Keratinocyte (primary cell): ENCODE results near the gene RAB43. TPM values are rescaled to one million over a fixed set of nuclear protein-coding genes. Genes with fewer than 3 reads are reported as not detected.
A peak's percentile ranks its signal among the peaks of the same experiment; 100 is the strongest.

Experiments
- DNase-seq: peaks from one replicate; pipeline ENCODE4 v3.0.0-alpha.2; 2011; ENCODE audit warnings: low read depth, missing footprints, low spot score
- FAIRE-seq: peaks from 2 replicates; lab custom pipeline; 2011; peaks lifted over from hg19 to GRCh38; lab: Jason Lieb, UNC
- H2AFZ ChIP-seq: 2 replicates; pipeline ENCODE4 v1.6.0; 2012; ENCODE audit warnings: low read length, control low read depth, inconsistent platforms; ENCODE audit not compliant: control insufficient read depth
- H3K27ac ChIP-seq: 2 replicates; pipeline ENCODE4 v1.5.1; 2011; ENCODE audit warnings: low read length; ENCODE audit not compliant: control insufficient read depth, insufficient read depth
- H3K27me3 ChIP-seq: 3 replicates; pipeline ENCODE4 v1.6.0; 2011; ENCODE audit warnings: low read length; ENCODE audit not compliant: control insufficient read depth, insufficient read depth; ENCODE audit errors: extremely low read depth
- H3K36me3 ChIP-seq, 2 experiments: 2 replicates in 1 of 2; 3 replicates in 1 of 2; pipeline ENCODE4 v1.5.1; 2011; ENCODE audit warnings: low read length in 2 of 2, mild to moderate bottlenecking in 1 of 2; ENCODE audit not compliant: control insufficient read depth in 2 of 2, insufficient read depth in 2 of 2; ENCODE audit errors: extremely low read depth in 1 of 2
- H3K4me1 ChIP-seq: 3 replicates; pipeline ENCODE4 v1.5.1; 2011; ENCODE audit warnings: low read length; ENCODE audit not compliant: control insufficient read depth, insufficient read depth; ENCODE audit errors: extremely low read depth
- H3K4me2 ChIP-seq: 3 replicates; pipeline ENCODE4 v1.6.0; 2011; ENCODE audit warnings: low read depth, low read length; ENCODE audit not compliant: control insufficient read depth, insufficient read depth; ENCODE audit errors: extremely low read depth
- H3K4me3 ChIP-seq, 3 experiments: fragments of 200-600 bp in 1 of 3; sonication (generic) in 1 of 3; 2 replicates in 2 of 3; 3 replicates in 1 of 3; pipeline ENCODE4 v1.5.1; 2011 to 2016; ENCODE audit warnings: low read length in 3 of 3, mild to moderate bottlenecking in 3 of 3, control low read depth in 2 of 3, inconsistent platforms in 1 of 3, low read depth in 1 of 3, mixed read lengths in 1 of 3, mixed run types in 1 of 3, moderate library complexity in 1 of 3; ENCODE audit not compliant: control insufficient read depth in 2 of 3, insufficient read depth in 2 of 3; ENCODE audit errors: extremely low read depth in 1 of 3
- H3K79me2 ChIP-seq: 2 replicates; pipeline ENCODE4 v1.6.0; 2012; ENCODE audit warnings: low read length; ENCODE audit not compliant: control insufficient read depth, insufficient read depth
- H3K9ac ChIP-seq: 3 replicates; pipeline ENCODE4 v1.6.0; 2011; ENCODE audit warnings: low read length; ENCODE audit not compliant: control insufficient read depth, insufficient read depth; ENCODE audit errors: extremely low read depth
- H3K9me1 ChIP-seq: 3 replicates; pipeline ENCODE4 v1.6.0; 2011; ENCODE audit warnings: low read length; ENCODE audit not compliant: control insufficient read depth, insufficient read depth; ENCODE audit errors: extremely low read depth
- H3K9me3 ChIP-seq: 2 replicates; pipeline ENCODE4 v1.5.1; 2012; ENCODE audit warnings: low read depth, low read length; ENCODE audit not compliant: control insufficient read depth
- H4K20me1 ChIP-seq: 3 replicates; pipeline ENCODE4 v1.6.0; 2011; ENCODE audit warnings: low read length; ENCODE audit not compliant: control insufficient read depth, insufficient read depth; ENCODE audit errors: extremely low read depth
- EZH2 ChIP-seq: IDR thresholded peaks from one replicate; pipeline ENCODE4 v1.6.1; 2012; ENCODE audit warnings: inconsistent platforms, mild to moderate bottlenecking, low read length, moderate library complexity
- dilution Hi-C: fragments of 300-500 bp; cut with MboI; formaldehyde crosslinking; loops from one replicate; pipeline ENCODE4 v1.7.0; 2020; ENCODE audit warnings: low sequenced_read_pairs; ENCODE audit not compliant: extremely low pct_ligation_motif_present
- polyA plus RNA-seq, 5 experiments: library from polyadenylated mRNA; depleted of rRNA in 3 of 5; stranded (reverse) in 3 of 5; stranded (forward) in 1 of 5; unstranded in 1 of 5; fragments of >200 nt; gene quantifications; 1 replicate in 1 of 5; 2 replicates in 3 of 5; 3 replicates in 1 of 5; pipeline versions ENCODE4 v1.2.1 to v1.2.3, GENCODE V29; 2011 to 2012; ENCODE audit warnings: missing spikeins in 2 of 5, low read depth in 1 of 5, low replicate concordance in 1 of 5
- TF ChIP-seq, protein P1 (sequence below), 3 experiments: IDR thresholded peaks in 1 of 3; conservative IDR thresholded peaks in 1 of 3; optimal IDR thresholded peaks in 1 of 3; 2 replicates in 2 of 3; 3 replicates in 1 of 3; pipeline versions ENCODE3 to v1.5.1; 2011; ENCODE audit warnings: low read length in 3 of 3, mild to moderate bottlenecking in 3 of 3, moderate library complexity in 2 of 3, control low read depth in 1 of 3, inconsistent platforms in 1 of 3; ENCODE audit not compliant: insufficient read depth in 2 of 3; ENCODE audit errors: extremely low read depth in 1 of 3

The RAB43 gene
- polyA plus RNA-seq, 1 donor (not counting 4 experiments of a cell fraction or from before 2014, with no cell fraction given): 8.1 TPM

DNA sequence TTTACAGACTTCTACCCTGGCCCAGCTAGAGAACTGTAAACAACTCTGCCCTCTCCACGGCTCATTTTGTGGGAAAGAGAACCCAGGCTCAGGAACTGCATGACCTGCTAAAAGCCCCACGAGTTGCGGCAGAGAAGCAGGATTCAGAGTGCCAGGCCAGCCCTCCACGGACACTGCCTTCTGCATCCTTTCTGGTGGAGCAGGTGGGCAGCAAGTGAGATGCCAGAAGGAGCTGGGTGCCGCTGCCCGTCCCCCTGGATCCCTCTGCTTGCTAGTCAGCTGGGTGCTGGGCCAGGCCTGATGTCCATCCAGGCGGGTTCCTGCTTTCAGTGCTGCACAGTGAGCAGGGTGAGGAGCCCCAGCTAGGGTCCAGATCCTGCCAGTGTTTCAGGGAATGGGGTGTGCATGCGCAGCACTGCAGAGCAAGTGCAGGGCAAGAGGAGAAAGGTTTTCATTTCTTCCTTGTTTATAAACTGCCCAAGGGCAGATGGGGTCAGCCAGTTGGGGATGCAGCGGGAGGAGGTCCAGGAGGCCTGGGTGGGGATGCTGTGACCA, 5.2 kb upstream of the RAB43 start:
- no peak overlapping the region for H3K9ac ChIP-seq
- peaks cover 12% of the 10 kb centered on the region for H3K4me1 ChIP-seq
- no peaks in the 10 kb centered on the region for H3K79me2 ChIP-seq
- no peak overlapping the region for H3K27ac ChIP-seq
- TF ChIP-seq, protein P1, sequence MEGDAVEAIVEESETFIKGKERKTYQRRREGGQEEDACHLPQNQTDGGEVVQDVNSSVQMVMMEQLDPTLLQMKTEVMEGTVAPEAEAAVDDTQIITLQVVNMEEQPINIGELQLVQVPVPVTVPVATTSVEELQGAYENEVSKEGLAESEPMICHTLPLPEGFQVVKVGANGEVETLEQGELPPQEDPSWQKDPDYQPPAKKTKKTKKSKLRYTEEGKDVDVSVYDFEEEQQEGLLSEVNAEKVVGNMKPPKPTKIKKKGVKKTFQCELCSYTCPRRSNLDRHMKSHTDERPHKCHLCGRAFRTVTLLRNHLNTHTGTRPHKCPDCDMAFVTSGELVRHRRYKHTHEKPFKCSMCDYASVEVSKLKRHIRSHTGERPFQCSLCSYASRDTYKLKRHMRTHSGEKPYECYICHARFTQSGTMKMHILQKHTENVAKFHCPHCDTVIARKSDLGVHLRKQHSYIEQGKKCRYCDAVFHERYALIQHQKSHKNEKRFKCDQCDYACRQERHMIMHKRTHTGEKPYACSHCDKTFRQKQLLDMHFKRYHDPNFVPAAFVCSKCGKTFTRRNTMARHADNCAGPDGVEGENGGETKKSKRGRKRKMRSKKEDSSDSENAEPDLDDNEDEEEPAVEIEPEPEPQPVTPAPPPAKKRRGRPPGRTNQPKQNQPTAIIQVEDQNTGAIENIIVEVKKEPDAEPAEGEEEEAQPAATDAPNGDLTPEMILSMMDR (optimal IDR thresholded peaks at IDR 0.05 in 1 of 3, IDR thresholded peaks at IDR 0.05 in 1 of 3, conservative IDR thresholded peaks at IDR 0.05 in 1 of 3; ENCODE audit: extremely low read depth in 1 of 3, insufficient read depth in 2 of 3, low read length in 3 of 3): no peak
- no peak for TF ChIP-seq EZH2
- no peak overlapping the region for H3K4me2 ChIP-seq
- no peaks in the 10 kb centered on the region for H3K27me3 ChIP-seq
- no peaks in the 10 kb centered on the region for H3K9me3 ChIP-seq
- FAIRE-seq: no peak
- DNase-seq: no peak
- dilution Hi-C loops: no loop called here
- no peaks in the 10 kb centered on the region for H3K9me1 ChIP-seq
- no peak overlapping the region for H2AFZ ChIP-seq
- H4K20me1 ChIP-seq: peaks cover 3% of the 10 kb centered on the region
- H3K36me3 ChIP-seq: peaks cover 12 to 13% of the 10 kb centered on the region in 2 experiments
- H3K4me3 ChIP-seq: no peak overlapping the region

DNA sequence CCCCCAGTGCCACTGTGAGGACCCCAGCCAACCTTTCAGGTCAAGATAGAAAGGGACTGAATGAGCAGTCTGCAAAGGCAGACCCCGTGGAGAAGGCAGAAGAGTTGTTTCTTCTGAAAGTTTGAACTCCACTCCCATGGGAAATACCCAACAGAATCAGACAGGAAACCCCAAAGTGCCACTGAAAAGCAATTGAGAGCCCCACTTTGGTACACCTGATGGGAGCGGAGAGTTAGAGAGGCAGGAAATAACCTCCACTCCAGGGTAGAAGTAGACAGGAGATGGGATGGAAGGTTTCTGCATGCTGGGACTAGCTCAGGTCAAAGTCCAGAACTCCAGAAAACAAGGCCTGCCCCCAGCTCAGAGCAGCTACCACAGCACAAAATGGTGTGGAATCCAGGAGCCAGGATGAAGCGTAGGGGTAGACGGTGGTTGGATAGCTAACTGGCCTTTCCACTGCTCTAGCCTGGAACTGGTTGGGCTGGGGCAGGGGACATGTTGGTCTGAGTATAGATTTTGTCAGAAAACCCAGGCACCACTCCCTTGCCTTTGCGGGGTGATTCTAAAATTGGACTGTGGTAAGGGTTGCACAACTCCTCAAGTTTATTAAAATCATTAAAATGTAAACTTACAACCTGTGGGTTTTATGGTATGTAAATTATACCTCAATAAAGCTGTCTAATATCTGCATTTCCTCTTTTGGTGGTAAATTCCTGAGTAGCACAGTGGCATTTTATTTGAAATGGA, 1.9 kb upstream of the RAB43 start:
- dilution Hi-C loops: no loop called here
- no peak overlapping the region for H3K4me3 ChIP-seq
- no peaks in the 10 kb centered on the region for H3K9me3 ChIP-seq
- H3K4me1 ChIP-seq: peaks cover 25% of the 10 kb centered on the region
- FAIRE-seq: no peak
- H3K36me3 ChIP-seq: peaks cover 6 to 7% of the 10 kb centered on the region in 2 experiments
- H3K4me2 ChIP-seq: peak overlapping the region; percentile 45
- no peaks in the 10 kb centered on the region for H3K27me3 ChIP-seq
- H3K9me1 ChIP-seq: no peaks in the 10 kb centered on the region
- no peak overlapping the region for H3K27ac ChIP-seq
- TF ChIP-seq, protein P1 (optimal IDR thresholded peaks at IDR 0.05 in 1 of 3, IDR thresholded peaks at IDR 0.05 in 1 of 3, conservative IDR thresholded peaks at IDR 0.05 in 1 of 3; ENCODE audit: extremely low read depth in 1 of 3, insufficient read depth in 2 of 3, low read length in 3 of 3): no peak
- no peak for TF ChIP-seq EZH2
- DNase-seq: no peak
- H3K79me2 ChIP-seq: peaks cover 18% of the 10 kb centered on the region
- H3K9ac ChIP-seq: no peak overlapping the region
- peaks cover 7% of the 10 kb centered on the region for H4K20me1 ChIP-seq
- H2AFZ ChIP-seq: no peak overlapping the region
